Mucosa of descending colon (tissue), 3 donors: ENCODE results near the gene AFDN. TPM values are rescaled to one million over a fixed set of nuclear protein-coding genes. Genes with fewer than 3 reads are reported as not detected.

Experiments
- ATAC-seq: fragments of 200-7000 bp; cut with Tn5 transposase; one replicate; pipeline ENCODE4 v1.9.1; 2020; ENCODE audit warnings: mild to moderate bottlenecking, moderate library complexity
- DNase-seq, 3 donors: peaks; one replicate each; pipeline ENCODE4 v3.0.0-alpha.2; 2020
- H3K36me3 ChIP-seq: fragments of 200-600 bp; one replicate; pipeline ENCODE4 v1.8.0; 2021; ENCODE audit warnings: low read depth, mild to moderate bottlenecking
- H3K4me1 ChIP-seq: fragments of 200-600 bp; one replicate; pipeline ENCODE4 v1.8.0; 2021; ENCODE audit warnings: low read depth, mild to moderate bottlenecking
- H3K4me3 ChIP-seq: fragments of 200-600 bp; one replicate; pipeline ENCODE4 v1.8.0; 2021; ENCODE audit warnings: mild to moderate bottlenecking
- H3K9me3 ChIP-seq: fragments of 200-600 bp; one replicate; pipeline ENCODE4 v1.8.0; 2021; ENCODE audit warnings: mild to moderate bottlenecking
- CTCF ChIP-seq: fragments of 200-600 bp; IDR thresholded peaks from one replicate; pipeline ENCODE4 v1.8.0; 2022; ENCODE audit warnings: antibody characterized with exemption, mild to moderate bottlenecking
- intact Hi-C, 2 donors: fragments of 100-400 bp; cut with DNase I in 1 of 2; cut with micrococcal nuclease in 1 of 2; formaldehyde crosslinking; loops; one replicate each; pipeline versions ENCODE4 v1.11.0 to v1.11.1; 2022; cut with DNase I, micrococcal nuclease
- total RNA-seq, 3 donors: library from RNA; stranded (reverse); fragmentation: NEBNext Ultra II Directional in 2 of 3; extraction: Animal tissue kit (Norgen Biotek cat#: 25700) in 2 of 3; gene quantifications; one replicate each; pipeline versions ENCODE4 v1.2.1 to v1.2.4, GENCODE V29; 2021 to 2023
- donor health status: DM: no; HTN: no; CAD: no; lungs with moderate emphysema.
- donor health status: DM: no; HTN: no; CAD: no.
- donor health status: DM: no; HTN: yes; CAD: no.

The AFDN gene
- total RNA-seq, 3 donors from 2014 or later, result 168 to 231 (median 208) TPM

GRCh38 chr6:167918548-167919278 lies 92.0 kb downstream of the AFDN start:
- no peaks in the 10 kb centered on the region for H3K9me3 ChIP-seq
- intact Hi-C loops, result no loop called here
- no peak for TF ChIP-seq CTCF
- DNase-seq (no peak), ATAC-seq (no peak)
- no peak overlapping the region for H3K4me3 ChIP-seq
- no peaks in the 10 kb centered on the region for H3K4me1 ChIP-seq
- H3K36me3 ChIP-seq, result peaks cover 4% of the 10 kb centered on the region

- Histone ChIP-seq H3K4me3 (no peak overlapping the region), H3K9me3 (no peaks in the 10 kb centered on the region), H3K36me3 (peaks cover 4% of the 10 kb centered on the region), H3K4me1 (no peaks in the 10 kb centered on the region)
- ATAC-seq, result no peak
- no peak for DNase-seq
- no peak for TF ChIP-seq CTCF
- intact Hi-C loops, result no loop called here
Measured at GRCh38 chr6:167919349-167919748, 92.6 kb downstream of the AFDN start.

GRCh38 chr6:167920165-167920564 lies 93.5 kb downstream of the AFDN start:
- ATAC-seq (no peak), DNase-seq (no peak)
- no peak for TF ChIP-seq CTCF
- H3K4me1 ChIP-seq, result no peaks in the 10 kb centered on the region
- no peak overlapping the region for H3K4me3 ChIP-seq
- peaks cover 4% of the 10 kb centered on the region for H3K36me3 ChIP-seq
- H3K9me3 ChIP-seq, result no peaks in the 10 kb centered on the region
- intact Hi-C loops, result no loop called here

GRCh38 chr6:167921831-167922230 lies 95.1 kb downstream of the AFDN start:
- ATAC-seq (no peak), DNase-seq (no peak)
- Histone ChIP-seq H3K36me3 (peaks cover 4% of the 10 kb centered on the region), H3K4me1 (no peaks in the 10 kb centered on the region), H3K9me3 (no peaks in the 10 kb centered on the region), H3K4me3 (no peak overlapping the region)
- intact Hi-C loops, result no loop called here
- no peak for TF ChIP-seq CTCF

- intact Hi-C loops, result no loop called here
- DNase-seq (no peak), ATAC-seq (no peak)
- Histone ChIP-seq H3K4me1 (no peaks in the 10 kb centered on the region), H3K4me3 (no peak overlapping the region), H3K36me3 (no peaks in the 10 kb centered on the region), H3K9me3 (no peaks in the 10 kb centered on the region)
- TF ChIP-seq CTCF, result no peak
Measured at GRCh38 chr6:167925026-167925425, 98.3 kb downstream of the AFDN start.
